NCI-H446 treated with DMSO at 0.1 percent for 48 hours (cell line): ENCODE measurements around the gene MYO15A.
A peak's percentile ranks its signal among the peaks of the same experiment; 100 is the strongest.

Experiments used
- DNase-seq: peaks from one replicate; lab custom pipeline; 2025; lab: John Stamatoyannopoulos, UW

Gene MYO15A, protein sequence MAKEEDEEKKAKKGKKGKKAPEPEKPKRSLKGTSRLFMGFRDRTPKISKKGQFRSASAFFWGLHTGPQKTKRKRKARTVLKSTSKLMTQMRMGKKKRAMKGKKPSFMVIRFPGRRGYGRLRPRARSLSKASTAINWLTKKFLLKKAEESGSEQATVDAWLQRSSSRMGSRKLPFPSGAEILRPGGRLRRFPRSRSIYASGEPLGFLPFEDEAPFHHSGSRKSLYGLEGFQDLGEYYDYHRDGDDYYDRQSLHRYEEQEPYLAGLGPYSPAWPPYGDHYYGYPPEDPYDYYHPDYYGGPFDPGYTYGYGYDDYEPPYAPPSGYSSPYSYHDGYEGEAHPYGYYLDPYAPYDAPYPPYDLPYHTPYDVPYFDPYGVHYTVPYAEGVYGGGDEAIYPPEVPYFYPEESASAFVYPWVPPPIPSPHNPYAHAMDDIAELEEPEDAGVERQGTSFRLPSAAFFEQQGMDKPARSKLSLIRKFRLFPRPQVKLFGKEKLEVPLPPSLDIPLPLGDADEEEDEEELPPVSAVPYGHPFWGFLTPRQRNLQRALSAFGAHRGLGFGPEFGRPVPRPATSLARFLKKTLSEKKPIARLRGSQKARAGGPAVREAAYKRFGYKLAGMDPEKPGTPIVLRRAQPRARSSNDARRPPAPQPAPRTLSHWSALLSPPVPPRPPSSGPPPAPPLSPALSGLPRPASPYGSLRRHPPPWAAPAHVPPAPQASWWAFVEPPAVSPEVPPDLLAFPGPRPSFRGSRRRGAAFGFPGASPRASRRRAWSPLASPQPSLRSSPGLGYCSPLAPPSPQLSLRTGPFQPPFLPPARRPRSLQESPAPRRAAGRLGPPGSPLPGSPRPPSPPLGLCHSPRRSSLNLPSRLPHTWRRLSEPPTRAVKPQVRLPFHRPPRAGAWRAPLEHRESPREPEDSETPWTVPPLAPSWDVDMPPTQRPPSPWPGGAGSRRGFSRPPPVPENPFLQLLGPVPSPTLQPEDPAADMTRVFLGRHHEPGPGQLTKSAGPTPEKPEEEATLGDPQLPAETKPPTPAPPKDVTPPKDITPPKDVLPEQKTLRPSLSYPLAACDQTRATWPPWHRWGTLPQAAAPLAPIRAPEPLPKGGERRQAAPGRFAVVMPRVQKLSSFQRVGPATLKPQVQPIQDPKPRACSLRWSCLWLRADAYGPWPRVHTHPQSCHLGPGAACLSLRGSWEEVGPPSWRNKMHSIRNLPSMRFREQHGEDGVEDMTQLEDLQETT (N-terminal part only)

DNA sequence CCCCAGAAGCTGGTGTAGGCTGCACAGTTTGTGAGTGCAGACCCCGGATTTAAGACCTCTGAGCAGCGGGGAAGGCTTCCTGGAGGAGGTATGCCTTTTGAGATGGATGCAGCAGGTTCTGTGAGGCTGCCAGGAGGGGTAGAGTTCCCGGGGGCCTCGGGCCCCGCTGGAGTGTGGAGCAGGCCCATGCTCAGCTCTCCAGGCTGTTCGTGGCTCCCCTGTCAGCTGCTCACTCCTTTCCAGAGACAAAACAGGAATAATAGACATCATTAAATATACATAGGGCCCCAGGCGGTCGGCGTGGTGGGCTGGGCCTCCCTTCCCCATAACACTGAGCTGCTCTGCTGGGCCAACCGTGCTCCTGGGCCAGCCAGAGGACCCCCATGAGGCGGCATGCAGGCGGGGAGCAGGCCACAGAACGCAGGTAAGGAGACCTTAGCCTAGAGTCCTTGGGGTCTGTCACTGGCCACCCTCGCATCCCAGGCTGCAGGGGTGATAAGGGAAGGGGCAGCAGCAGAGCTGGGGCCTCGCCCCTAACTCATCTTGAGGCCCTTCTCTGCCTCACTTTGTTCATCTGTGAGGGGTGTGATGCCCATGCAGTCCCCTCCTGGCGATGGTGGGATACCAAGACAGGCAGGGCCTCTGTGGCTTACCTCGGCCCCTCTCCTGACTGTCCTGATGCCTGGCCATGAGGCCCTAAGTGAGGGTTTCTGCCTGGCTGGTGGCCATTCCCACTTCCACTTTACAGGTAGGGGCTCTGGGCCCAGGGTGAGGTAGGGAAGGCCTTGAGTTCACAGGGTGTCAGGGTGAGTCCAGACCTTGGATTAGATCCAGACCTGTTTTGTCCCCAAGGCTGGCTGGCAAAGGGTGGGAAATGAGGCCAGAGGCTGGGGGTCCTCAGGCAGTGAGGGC lies at the start of gene MYO15A:
TSS of gene MYO15A (plus strand) at position 356 of the 912 bp plus-strand sequence. CDS start 10,045 bp downstream, outside the sequence.
- no peak for DNase-seq

DNA sequence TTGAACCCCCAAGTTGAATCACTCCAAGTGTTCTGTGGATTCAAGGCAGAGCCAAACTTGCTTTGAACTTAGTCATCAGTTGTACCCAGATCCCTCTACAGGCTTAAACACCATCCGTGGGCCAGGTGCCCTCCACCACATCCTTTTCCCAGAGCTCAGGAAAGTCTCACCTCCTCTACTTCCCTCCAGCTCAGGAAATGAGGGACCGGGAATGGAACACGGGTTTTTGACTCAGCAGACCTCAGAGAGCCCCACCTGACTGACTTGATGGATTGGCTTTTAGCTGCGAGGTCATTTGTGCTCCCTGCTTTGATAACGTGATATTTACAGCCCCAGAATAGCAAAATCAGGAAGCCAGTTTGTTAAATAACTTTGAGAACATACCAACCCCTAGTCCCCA lies 49.3 kb upstream of the MYO15A start:
- DNase-seq, result no peak

DNA sequence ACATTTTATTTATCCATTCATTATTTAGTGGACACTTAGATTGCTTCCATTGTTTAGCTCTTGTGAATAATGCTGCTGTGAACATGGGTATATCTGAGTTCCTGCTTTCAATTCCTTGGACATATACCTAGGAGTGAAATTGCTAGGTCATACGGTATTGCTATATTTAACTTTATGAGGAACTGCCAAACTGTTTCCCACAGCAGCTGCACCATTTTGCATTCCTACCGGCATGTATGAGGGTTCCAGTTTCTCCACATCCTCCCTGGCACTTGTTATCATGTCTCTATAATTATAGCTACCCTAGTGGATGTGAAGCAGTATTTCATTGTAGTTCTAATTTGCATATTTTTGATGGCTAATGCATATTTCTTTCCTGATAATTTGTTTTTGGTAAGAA lies 44.5 kb upstream of the MYO15A start:
- no peak for DNase-seq

DNA sequence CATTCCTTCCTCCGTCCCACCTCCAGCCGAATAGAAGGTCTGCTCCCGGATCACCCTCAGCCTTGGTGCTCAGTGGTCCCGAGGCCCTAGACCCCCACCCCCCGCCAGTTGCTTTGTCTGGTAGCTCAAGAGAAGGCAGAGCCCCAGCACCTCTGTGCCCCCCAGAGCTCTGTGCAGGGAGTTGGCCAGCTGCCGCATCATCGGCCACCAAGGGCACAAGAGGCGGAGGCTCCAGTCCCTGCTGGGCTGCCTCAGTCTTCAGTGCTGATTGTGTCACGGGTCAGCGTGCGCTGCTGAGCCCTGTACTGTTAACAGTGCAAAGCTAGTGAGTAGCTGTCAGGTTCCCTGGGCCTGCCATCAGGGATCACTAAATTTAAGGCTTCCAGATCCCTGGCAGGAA lies 43.0 kb upstream of the MYO15A start:
- DNase-seq, result no peak

DNA sequence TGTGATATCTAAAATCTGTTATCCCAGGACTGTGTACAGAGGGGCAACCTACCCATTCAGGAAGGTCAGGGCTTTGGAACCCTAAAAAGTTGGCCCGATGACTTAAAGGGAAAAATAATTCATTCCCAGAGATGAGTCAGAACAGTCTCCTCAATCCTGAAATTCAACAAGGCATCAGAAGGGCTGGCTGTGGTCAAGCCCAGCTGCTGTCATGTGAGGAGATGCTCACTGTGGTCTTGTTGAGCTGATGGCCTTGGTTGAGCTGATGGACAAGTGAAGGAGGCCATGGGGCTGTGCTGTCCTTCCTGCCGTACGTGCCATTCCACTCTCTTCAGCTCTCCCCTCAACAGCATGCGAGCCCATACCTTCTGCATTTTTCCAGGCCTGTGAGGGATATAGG lies 41.7 kb upstream of the MYO15A start:
- no peak for DNase-seq

DNA sequence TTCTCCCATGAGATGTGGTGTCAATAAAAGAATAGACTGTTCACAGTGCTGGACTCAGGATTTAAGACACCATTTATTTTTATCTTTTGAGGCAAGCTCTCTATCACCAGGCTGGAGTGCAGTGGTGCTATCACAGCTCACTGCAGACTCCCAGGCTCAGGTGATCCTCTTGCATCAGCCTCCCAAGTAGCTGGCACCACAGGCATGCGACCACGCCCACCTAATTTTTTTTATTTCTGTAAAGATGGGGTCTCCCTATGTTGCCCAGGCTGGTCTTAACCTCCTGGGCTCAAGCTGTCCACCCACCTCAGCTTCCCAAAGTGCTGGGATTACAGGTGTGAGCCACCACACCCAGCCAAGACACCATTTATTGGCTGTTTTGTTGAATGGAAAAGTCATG lies 39.5 kb upstream of the MYO15A start:
- no peak for DNase-seq

DNA sequence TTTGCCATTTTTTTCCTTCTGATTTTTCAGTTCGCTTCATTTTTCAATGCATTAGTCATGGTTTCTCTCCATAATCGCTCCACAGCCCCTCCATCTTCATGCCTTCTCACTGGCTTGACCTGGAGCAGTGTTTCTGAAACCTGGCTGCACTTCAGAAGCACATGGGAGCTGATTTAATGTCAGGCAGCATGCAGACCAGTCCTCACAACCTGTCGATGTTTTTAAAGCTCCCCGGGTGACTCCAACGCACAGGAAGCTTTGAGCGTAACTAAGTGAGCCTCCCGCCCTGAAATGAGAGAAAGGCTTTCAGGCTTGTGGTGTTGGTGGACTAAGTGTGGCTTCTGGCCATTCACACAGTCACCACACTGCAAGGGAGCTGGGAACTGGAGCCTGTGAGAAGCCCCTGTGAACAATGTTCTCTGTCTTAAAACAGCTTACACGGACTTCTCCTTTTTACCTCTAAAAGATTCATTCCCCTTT lies 37.7 kb upstream of the MYO15A start:
- DNase-seq, result no peak

DNA sequence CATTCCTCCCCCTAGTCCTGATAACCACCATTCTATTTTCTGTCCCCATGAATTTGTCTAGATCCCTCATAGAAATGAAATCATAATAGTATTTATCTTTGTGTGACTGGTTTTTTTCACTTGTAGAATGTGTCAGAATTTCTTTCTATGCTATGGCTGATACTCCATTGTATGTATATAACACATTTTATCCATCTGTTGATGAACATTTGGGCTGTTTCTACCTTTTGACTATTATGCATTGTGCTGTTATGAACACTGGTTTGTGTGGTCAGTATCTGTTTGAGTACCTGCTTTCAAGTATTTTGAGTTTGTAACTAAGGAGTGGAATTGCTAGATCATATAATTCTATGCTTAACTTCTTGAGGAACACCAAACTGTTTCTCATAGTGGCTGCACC lies 36.8 kb upstream of the MYO15A start:
- DNase-seq, result no peak

DNA sequence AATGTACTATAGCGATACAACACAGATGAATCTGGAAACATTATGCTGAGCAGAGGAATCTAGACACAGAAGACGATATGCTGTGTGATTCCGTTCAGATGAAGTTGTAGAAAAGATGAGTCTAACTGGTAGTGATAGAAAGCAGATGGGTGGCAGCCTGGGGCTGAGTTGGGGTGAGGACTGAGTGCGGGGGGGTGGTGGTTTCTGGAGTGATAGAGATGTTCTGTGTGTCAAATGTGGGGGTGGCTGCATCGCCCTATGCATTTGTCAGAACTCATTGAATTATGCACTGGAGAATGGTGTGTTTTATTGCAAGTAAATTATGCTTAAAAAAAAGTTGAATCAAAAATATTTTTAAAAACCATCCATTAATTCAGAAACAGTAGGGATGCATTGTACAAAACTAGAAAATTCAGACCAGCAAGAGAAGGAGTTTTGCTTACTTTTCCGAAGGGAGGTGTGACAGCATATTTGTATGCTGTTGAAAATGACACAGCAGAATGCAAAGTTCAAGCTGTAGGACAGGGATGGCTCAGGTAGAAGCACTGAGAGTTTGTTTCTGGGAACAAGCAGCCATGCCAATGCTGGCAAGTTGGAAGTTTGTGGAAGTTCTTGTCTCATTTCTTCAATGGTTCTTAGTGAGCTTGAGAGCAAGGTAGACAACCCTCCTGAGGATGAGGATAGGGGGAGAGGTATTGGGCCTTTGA lies 33.8 kb upstream of the MYO15A start:
- DNase-seq, result no peak

DNA sequence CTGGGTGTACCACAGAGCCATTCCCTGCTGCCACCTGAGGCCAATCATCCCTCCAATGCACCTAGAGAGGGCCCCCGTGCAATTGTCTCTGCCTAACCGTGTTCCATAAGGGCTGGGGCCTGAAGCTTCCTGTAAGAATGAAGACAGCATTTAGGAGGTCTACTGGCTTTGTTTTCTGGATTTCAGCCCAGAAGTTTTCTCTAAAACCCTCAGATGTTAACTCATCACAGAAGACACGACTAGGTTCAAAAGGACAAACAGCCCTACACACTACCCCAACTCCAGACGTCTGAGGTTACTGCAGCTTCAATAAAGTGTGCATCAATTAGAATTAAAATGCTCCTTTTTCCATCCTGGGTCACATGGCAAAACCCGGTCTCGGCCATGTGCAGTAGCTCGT lies 31.6 kb upstream of the MYO15A start:
- no peak for DNase-seq

DNA sequence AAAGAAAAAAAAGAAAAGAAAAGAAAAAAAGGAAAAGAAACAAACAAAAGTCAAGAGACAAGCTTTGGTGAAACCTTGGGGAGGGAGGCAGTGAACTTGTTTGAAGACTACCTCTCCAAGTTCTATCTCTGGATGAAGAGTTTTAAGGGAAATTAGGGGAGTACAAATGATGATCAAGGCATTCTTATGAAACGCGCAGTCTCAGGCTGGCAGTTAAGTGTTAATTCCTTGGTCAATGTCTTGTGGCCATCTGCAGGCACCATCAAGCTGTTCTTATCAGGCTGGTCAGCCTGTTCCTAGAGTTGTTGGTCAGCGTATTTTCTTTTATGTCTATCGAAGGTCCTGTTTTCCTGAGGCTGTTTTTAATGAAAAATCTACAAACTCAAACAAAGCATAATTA lies 29.0 kb upstream of the MYO15A start:
- no peak for DNase-seq

DNA sequence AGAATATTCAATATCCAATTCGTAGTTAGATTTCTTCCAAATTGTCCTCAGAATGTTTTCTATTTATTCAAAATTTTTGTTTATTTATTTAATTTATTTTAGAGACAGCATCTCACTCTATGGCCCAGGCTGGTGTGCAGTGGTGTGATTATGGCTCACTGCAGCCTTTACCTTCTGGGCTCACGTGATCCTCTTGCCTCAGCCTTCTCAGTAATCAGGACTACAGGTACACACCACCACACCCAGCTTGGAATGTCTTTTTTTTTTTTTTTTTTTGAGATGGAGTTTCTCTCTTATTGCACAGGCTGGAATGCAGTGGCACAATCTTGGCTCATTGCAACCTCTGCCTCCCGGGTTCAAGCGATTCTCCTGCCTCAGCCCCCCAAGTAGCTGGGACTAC lies 24.3 kb upstream of the MYO15A start:
- DNase-seq, result no peak

DNA sequence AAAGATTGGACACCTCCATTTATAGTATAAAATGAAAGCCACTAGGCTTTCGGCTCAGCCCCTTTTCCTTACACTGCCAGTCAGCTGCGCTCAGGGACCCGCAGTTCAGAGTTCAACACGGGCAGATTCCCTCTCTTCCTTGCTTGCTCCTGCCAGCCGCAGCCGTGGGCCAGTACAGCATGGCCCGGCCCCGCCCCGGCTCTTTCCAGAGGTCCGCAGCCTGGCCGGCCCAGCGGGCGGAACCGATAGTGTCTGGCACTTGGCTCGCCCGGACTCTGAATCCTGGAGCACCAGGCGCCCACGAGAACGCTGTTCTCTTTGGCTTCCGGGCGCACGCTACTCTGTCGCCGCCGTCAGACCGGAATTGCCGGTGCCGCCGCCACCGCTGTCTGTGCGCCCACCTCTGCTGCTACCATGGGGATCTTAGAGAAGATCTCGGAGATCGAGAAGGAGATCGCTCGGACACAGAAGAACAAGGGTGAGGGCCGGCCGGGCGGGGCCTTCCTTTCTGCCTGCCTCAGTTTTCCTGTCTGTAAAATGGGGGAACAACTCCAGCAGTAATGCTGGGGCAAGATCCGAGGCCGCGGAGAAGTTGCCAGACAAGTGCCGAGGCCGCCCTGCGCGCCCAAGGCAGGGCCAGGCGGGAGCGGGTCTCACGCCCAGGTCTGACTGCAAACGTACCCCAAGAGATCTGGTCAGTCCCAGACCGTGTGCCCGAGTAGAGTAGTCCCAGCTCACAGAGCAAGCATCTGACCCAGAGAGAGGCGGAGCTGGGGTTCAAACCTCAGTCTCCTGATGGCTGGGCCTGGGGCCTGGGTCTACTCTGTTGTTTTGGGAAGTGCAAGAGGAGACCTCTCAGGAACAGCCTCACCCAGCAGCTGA lies 20.7 kb upstream of the MYO15A start, which contains the start of gene DRG2:
TSS of gene DRG2 (plus strand) at position 339 of the 882 bp plus-strand sequence. CDS start at position 415, 76 bp downstream.
- DNase-seq, result peak; percentile 78

DNA sequence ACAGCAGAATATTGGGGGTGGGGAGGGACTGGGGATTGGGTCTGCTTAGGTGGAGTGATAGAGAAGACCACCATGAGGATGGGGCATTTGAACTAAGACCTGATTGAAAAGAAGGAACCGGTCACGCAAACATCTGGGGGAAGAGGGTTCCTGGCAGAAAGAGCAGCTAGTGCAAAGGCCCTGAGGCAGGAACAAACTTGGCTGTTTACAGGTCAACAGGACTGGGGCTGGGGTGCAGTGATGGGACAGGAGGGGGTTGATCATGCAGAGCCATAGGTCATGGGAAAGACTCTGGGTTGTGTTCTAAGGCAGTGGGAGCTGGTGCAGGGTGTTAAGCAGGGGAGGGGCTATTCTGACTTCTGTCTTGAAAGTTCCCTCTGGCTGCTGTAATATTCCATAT lies 18.9 kb upstream of the MYO15A start:
- DNase-seq, result no peak

DNA sequence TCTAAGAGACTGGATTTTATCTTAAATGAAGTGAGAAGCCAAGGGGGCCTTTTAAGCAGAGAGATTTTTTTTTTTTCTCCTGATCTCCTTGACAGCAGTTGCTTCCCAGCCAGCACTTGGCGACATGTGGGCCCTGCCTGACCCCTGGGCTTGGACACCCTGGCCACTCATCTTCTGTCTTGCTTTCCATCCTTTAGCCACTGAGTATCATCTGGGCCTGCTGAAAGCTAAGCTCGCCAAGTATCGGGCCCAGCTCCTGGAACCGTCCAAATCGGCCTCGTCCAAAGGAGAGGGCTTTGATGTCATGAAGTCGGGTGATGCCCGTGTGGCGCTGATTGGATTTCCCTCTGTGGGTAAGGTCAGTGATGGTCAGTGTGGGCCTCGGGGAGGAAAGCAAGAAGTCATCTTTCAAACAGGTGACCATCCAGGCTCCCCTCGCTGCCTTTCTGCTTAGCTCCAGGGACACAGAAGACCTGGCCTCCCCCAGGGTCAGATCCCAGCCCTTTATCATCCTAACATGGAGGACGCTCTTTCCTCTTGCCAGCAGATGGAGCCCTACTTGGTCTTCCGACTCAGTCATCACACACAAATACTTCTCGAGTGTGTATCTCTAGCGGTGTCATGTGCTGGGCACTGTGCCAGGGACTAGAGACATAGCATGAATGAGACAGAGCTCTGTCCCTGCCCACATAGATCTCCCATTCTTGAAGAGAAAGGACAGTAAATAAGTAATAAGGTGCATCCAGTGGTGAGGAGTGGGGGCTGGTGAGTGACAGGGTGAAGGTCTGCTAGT lies 14.7 kb upstream of the MYO15A start:
- DNase-seq, result peak; percentile 26

DNA sequence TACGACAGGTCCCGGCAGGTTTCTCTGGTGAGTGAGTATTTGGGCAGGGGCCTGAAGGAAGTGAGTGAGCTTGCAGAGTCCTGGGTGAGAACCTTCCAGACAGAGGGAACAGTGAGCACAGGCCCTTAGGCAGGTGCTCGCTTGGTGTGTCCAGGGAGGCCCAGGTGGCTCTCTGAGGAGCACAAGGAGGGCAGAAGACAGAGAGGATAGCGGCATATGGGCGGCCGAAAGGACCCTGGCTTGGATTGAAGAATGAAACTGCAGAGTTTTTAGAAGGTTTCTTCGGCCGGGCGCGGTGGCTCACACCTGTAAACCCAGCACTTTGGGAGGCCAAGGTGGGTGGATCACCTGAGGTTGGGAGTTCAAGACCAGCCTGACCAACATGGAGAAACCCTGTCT lies 14.1 kb upstream of the MYO15A start:
- no peak for DNase-seq

DNA sequence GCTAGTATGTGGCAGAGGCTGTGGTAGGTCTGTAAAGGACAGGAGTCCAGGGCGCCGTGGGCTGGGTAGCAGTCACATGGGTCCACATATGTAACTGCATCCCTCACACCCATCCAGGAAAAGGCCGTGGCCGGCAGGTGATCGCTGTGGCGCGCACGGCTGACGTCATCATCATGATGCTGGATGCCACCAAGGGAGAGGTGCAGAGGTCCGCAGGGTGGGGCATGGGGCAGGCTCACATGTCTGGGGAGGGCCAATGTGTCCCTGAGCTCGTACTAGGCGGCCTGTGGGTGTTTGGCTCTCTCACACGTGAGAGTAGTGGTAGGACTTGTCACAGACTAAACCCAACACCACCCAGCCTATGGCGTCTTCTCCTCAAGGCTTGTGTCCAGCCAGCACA lies 9.0 kb upstream of the MYO15A start:
- no peak for DNase-seq

DNA sequence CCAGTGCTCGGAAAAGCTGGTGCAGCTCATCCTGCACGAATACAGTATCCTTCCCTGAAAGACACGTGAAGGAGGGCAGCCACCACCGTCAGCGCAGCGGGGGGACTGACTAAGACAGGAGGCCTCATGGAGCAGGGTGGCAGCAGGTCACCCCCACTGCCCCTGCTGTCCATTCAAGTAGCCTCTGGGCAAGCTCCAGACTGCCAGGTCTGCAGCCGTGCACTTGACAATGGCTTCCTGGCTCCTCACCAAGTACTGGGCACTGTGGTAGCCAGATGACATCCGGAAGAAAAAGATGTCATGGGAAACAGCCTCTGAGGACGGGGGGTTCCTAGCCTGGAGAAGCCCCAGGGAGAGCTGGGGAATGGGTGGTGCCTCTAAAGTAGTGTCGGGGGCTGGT lies 7.9 kb upstream of the MYO15A start:
- no peak for DNase-seq

DNA sequence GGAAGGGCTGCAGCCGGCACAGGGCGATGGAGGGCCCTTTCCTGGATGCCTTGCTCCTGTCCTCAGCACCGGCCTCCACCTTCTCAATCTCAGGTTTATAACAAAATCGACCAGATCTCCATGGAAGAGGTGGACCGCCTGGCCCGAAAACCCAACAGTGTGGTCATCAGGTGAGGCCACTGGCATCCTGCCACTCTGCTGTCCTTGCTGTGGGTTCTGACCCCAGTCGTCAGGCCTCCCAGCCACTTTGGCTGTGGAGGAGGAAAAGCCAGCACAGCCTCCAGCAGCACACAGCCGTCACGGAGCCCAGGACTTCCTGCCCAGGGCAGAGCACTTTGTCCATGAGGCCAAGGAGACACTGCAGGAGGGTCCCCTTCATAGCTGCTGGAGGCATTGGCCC lies 6.7 kb upstream of the MYO15A start:
- DNase-seq, result no peak
